KOPT-K1 (cell line): ENCODE measurements around the gene LRPPRC.

Experiments used
- H3K27ac ChIP-seq: fragments of 200-600 bp; sonication (generic); 2 replicates; pipeline ENCODE4 v1.5.1; 2016; ENCODE audit warnings: antibody characterized with exemption, mild to moderate bottlenecking, low read depth, low read length; ENCODE audit not compliant: poor library complexity, severe bottlenecking
- H3K36me3 ChIP-seq: fragments of 200-600 bp; sonication (generic); 2 replicates; pipeline ENCODE4 v1.5.1; 2017; ENCODE audit warnings: antibody characterized with exemption, mild to moderate bottlenecking, low read length, moderate library complexity; ENCODE audit not compliant: insufficient read depth
- H3K9me3 ChIP-seq: fragments of 200-600 bp; sonication (generic); 2 replicates; pipeline ENCODE4 v1.5.1; 2017; ENCODE audit warnings: antibody characterized with exemption, low read length, mild to moderate bottlenecking; ENCODE audit not compliant: insufficient read depth, poor library complexity, severe bottlenecking

The LRPPRC gene

DNA sequence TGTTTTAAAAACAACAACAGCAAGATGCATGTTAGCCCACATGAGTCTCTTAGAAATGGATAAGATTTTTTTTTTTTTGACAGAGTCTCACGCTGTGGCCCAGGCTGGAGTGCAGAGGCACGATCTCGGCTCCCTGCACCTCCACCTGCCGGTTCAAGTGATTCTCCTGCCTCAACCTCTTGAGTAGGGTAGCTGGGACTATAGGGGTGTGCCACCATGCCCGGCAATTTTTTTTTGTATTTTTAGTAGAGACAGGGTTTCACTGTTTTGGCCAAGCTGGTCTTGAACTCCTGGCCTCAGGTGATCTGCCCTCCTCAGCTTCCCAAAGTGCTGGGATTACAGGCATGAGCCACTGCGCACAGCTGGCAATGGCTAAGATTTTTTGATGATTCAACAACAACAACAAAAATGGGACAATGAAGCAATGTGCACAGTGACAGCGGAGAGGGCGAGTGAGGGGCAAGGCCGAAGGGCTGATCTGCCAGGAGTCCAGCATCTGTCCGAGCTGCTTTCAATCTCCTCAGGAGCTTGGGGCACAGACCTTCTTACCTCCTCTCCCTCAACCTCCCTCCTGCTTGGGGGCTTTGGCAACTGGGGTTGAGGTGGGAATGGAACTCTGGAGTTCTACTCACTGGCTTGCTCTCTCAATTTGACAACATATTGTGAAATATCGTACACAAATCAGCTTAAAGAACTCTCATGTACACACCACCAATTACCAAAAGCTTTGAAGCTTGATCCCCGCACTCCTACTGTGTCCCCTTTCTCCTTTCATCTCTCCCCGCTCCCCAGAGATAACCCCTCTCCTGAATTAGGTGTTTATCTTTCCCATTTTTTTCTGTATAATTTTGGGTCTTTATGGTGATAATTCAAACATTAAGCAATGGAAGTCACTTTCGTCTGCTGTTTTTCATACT is 153.6 kb downstream of the LRPPRC start:
- Histone ChIP-seq H3K36me3 (no peaks in the 10 kb centered on the region), H3K27ac (no peak overlapping the region), H3K9me3 (no peaks in the 10 kb centered on the region)

DNA sequence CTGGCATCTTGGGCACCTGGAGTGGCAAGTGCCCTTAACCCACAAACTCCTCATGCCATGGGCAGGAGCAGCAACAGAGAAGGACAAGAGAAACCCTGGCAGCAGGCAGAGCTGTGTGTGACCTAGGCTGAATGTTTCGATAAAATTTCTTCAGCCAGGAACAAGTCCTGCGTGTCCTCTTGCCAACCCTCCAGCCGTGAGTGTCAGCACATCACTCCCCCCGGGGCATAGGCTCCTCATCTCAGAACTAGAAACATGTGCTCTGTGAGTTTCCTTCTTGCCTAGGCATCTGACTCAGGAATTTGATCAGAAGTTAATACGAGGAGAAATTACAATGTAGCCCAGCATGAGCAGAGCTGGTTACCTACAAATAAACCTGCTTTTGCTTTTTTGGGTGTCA is 154.8 kb downstream of the LRPPRC start:
- Histone ChIP-seq H3K27ac (no peak overlapping the region), H3K36me3 (no peaks in the 10 kb centered on the region), H3K9me3 (no peaks in the 10 kb centered on the region)

DNA sequence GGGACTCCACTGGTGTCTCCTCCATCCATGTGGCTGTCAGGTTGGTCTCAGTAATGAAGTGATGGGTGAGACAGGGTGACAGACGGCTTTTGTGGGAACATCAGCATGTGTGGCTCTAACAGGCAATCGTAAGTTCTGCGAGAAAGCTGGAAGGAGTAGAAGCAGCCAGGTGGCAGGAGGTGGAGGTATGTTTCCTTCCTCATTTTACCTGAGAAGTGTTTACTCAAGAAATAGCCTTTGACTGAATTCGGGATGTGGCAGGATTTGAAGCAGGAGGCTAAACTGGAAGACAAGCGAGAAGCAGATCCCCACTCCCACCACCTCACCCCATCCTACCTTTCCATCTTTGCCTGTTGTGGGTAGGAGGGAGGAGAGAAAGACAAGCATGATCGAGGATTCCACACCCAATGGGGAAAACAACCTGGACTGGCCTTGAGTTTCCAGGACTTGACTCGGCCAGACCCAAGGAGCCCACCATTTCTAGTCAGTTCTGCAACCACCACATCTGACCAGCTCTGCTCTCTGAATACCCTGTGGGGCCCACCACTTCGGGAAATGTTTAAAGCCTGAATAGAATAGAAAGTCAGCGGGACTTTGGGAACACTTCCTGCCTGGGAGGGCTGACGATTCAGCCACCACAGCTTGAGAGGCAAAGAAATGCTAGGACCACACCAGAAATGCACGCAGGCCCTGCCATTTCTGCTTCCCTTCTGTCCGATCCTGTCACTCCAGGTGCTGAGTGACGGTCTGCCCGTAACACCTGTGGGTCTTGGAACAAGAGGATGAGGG is 155.8 kb downstream of the LRPPRC start:
- H3K9me3 ChIP-seq = no peaks in the 10 kb centered on the region
- no peaks in the 10 kb centered on the region for H3K36me3 ChIP-seq
- H3K27ac ChIP-seq = no peak overlapping the region

DNA sequence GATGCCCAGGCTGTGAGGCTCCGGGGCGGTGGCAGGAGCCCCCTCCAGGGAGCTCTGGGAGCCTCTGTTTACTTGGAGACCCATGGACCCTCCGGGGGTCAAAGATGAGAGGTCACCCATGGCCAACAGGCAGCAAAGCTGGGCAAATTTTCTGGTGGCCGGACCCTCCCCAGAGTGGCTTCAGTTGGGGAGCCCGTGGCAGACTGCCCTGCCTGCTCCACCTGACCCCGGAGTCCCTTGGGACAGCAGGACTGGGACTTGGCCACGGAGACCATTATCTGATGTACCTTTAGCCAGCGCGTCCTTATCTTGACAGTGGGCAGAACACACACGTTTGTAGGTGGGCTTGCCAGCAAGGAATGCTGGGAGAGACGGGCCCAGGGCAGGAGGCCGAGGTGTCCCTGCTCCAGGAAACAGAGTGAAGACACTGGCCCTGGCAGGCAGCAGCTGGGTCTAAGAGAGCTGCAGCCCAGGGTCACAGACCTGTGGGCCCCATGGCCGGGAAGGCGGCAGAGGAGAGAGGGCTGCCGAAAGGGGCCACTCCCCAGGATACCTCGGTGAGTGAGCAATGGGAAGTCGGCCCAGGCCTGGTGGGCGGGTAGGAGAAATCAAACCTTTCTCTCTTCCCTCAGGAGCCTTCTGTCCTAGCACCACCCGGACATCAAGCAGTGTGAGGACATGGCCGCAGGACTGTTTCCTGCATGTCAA is 157.1 kb downstream of the LRPPRC start, which contains the start of the genes ABCG5 and ABCG8:
Gene ABCG5 (minus strand): TSS at position 280 of the 708 bp plus-strand sequence. CDS start 160 bp downstream, at position 120.
Gene ABCG8 (plus strand): TSS at position 412 of the 708 bp plus-strand sequence. CDS start 83 bp downstream, at position 495.
- Histone ChIP-seq H3K9me3 (no peaks in the 10 kb centered on the region), H3K27ac (no peak within 1 kb of the TSS), H3K36me3 (no peaks in the 10 kb centered on the region)

DNA sequence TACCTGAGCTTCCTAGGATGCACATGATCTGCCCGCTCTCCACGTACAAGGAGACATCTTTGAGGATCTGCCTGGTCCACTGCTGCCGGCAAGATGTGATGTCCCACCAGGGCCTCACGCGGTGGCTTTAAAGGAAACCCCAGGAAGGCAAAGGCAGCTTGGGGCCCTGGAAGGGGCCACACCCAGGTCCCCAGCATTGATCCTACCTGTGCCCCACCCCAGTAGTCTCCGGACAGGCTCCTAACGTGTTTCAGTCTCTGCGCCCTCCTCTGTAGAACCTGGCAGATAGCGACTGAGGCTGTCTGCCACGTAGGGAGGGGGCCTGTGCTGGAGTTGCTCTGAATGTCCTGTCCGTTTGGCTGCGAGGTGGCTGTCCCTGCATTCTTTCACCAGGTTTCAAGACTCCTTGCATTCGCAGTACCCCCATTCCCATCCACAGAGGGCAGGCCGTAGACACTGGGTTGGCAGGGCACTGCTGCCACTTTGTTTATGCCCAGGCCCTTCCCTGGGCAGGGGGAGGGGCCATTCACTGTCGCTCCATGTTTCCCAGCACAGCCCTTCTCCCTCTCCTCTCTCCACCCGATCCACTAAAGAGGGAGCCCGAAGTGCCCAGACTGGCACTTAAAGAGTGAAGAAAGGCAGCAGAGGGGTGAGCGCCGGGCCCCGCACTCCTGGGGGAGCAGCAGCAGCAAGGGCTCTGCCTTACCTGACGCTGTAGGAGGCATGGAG is 157.8 kb downstream of the LRPPRC start:
- no peak overlapping the region for H3K27ac ChIP-seq
- H3K36me3 ChIP-seq = no peaks in the 10 kb centered on the region
- H3K9me3 ChIP-seq = no peaks in the 10 kb centered on the region

DNA sequence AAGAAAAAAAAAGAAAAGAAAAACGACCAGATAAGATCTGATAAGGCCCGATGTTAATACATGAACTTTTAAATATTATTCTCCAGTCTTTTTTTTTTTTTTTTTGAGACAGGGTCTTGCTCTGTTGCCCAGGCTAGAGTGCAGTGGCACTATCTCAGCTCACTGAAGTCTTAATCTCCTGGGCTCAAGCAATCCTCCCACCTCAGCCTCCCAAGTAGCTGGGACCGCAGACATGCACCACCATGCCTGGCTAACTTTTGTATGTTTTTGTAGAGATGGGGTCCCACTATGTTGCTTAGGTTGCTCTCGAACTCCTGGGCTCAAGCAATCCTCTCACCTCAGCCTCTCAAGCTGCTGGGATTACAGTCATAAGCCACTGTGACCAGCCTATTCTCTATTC is 158.8 kb downstream of the LRPPRC start:
- no peaks in the 10 kb centered on the region for H3K36me3 ChIP-seq
- H3K27ac ChIP-seq = no peak overlapping the region
- no peaks in the 10 kb centered on the region for H3K9me3 ChIP-seq
